RWPE2 (cell line): ENCODE measurements around the gene SH3BP4.
A peak's percentile ranks its signal among the peaks of the same experiment; 100 is the strongest.

Experiments used
- ATAC-seq: fragments of 200-7000 bp; cut with Tn5 transposase; 3 replicates; pipeline ENCODE4 v1.9.1; 2021; ENCODE audit warnings: low read depth
- DNase-seq: peaks from one replicate; pipeline ENCODE4 v3.0.0-alpha.2; 2020; ENCODE audit warnings: low spot score
- H3K27ac ChIP-seq: fragments of 450-650 bp; 2 replicates; pipeline ENCODE4 v1.5.1; 2017; ENCODE audit warnings: mild to moderate bottlenecking; ENCODE audit not compliant: poor library complexity, severe bottlenecking
- H3K27me3 ChIP-seq: fragments of 250-450 bp; sonication (Bioruptor Pico); 2 replicates; pipeline ENCODE4 v1.5.1; 2021; ENCODE audit warnings: mild to moderate bottlenecking, moderate library complexity; ENCODE audit not compliant: insufficient read depth, poor library complexity, severe bottlenecking
- H3K36me3 ChIP-seq: fragments of 250-450 bp; sonication (Bioruptor Pico); 2 replicates; pipeline ENCODE4 v1.5.1; 2020; ENCODE audit warnings: low read depth, mild to moderate bottlenecking, moderate library complexity
- H3K4me1 ChIP-seq: fragments of 250-450 bp; sonication (Bioruptor Pico); 2 replicates; pipeline ENCODE4 v1.5.1; 2021; ENCODE audit warnings: mild to moderate bottlenecking, moderate library complexity; ENCODE audit not compliant: insufficient read depth, poor library complexity, severe bottlenecking
- H3K4me3 ChIP-seq: fragments of 250-450 bp; sonication (Bioruptor Pico); 2 replicates; pipeline ENCODE4 v1.5.1; 2021; ENCODE audit warnings: mild to moderate bottlenecking, moderate library complexity; ENCODE audit not compliant: severe bottlenecking
- H3K9me3 ChIP-seq: fragments of 250-450 bp; sonication (Bioruptor Pico); 2 replicates; pipeline ENCODE4 v1.5.1; 2021; ENCODE audit warnings: mild to moderate bottlenecking, moderate library complexity; ENCODE audit not compliant: severe bottlenecking
- TF ChIP-seq, protein P1 (sequence below): fragments of 450-650 bp; IDR thresholded peaks from one replicate; pipeline ENCODE4 v1.5.1; 2017; ENCODE audit warnings: mild to moderate bottlenecking, moderate library complexity; ENCODE audit not compliant: poor library complexity, severe bottlenecking

Gene SH3BP4

DNA sequence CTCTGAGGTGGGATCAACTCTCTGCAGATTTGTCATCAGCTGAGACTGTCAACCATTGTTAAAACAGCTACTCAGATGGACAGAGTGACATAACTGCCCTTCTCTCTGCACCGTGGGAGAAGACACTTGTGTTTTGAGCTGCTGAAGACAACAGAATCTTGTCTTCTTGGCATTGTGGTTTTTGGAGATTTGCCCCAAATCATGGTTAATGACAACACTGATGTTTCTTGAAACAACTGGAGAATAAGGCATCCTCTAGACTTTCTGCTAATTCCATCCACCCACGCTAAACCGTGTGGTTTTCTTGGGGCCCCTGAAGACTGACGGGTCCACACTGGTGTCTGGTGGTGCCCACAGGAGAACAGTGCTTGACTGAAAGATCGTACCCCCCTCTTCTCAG is 39.5 kb downstream of the SH3BP4 start:
- H3K4me1 ChIP-seq, result peaks cover 37% of the 10 kb centered on the region
- no peak overlapping the region for H3K4me3 ChIP-seq
- peaks cover 31% of the 10 kb centered on the region for H3K36me3 ChIP-seq
- no peaks in the 10 kb centered on the region for H3K27me3 ChIP-seq
- ATAC-seq (no peak), DNase-seq (no peak)
- H3K27ac ChIP-seq, result no peak overlapping the region
- TF ChIP-seq, protein P1, sequence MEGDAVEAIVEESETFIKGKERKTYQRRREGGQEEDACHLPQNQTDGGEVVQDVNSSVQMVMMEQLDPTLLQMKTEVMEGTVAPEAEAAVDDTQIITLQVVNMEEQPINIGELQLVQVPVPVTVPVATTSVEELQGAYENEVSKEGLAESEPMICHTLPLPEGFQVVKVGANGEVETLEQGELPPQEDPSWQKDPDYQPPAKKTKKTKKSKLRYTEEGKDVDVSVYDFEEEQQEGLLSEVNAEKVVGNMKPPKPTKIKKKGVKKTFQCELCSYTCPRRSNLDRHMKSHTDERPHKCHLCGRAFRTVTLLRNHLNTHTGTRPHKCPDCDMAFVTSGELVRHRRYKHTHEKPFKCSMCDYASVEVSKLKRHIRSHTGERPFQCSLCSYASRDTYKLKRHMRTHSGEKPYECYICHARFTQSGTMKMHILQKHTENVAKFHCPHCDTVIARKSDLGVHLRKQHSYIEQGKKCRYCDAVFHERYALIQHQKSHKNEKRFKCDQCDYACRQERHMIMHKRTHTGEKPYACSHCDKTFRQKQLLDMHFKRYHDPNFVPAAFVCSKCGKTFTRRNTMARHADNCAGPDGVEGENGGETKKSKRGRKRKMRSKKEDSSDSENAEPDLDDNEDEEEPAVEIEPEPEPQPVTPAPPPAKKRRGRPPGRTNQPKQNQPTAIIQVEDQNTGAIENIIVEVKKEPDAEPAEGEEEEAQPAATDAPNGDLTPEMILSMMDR, result no peak
- no peaks in the 10 kb centered on the region for H3K9me3 ChIP-seq

DNA sequence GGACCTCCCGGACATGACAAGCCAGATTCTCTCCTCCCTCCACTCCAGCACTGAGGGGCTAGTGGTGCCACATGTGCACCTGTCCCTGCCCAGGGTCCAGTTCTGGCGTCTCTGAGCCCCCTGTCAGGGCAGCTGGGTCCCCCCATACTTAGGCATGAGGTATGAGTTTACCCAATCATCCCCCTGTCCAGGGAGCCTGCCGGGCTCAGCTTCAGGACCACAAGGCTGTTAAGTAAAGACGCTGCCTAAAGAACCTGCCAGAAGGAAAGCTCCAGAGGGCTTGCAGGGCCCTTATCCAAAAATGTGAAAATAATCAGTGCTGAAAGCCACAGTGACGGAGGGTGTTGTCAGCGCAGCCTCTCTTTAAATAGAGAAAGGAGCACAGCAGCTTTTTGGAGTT is 40.0 kb downstream of the SH3BP4 start:
- Histone ChIP-seq H3K4me1 (peaks cover 36% of the 10 kb centered on the region), H3K9me3 (no peaks in the 10 kb centered on the region), H3K27me3 (no peaks in the 10 kb centered on the region), H3K36me3 (peaks cover 32% of the 10 kb centered on the region), H3K27ac (no peak overlapping the region), H3K4me3 (no peak overlapping the region)
- ATAC-seq (no peak), DNase-seq (no peak)
- TF ChIP-seq, protein P1, result no peak

DNA sequence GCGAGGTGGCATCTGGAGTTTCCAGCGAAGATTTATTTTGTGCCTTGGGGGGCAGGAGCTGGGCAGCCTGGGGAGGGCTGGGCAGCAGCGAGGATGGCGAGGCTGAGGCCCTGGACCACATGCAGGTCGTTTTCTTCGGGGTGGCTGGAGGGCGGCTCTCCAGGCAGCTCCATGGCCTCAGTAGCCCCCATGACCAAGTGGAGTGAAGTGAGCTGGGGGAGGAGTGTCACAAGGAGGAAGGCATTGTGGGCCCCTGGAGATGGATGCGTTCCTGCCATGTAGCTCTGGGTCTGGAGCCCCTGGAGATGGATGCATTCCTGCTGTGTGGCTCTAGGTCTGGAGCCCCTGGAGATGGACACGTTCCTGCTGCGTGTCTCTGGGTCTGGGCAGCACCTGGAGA is 40.4 kb downstream of the SH3BP4 start:
- ATAC-seq, result no peak
- peaks cover 31% of the 10 kb centered on the region for H3K36me3 ChIP-seq
- no peak overlapping the region for H3K27ac ChIP-seq
- no peak for DNase-seq
- H3K27me3 ChIP-seq, result no peaks in the 10 kb centered on the region
- TF ChIP-seq, protein P1, result no peak
- no peaks in the 10 kb centered on the region for H3K9me3 ChIP-seq
- no peak overlapping the region for H3K4me3 ChIP-seq
- peaks cover 32% of the 10 kb centered on the region for H3K4me1 ChIP-seq

DNA sequence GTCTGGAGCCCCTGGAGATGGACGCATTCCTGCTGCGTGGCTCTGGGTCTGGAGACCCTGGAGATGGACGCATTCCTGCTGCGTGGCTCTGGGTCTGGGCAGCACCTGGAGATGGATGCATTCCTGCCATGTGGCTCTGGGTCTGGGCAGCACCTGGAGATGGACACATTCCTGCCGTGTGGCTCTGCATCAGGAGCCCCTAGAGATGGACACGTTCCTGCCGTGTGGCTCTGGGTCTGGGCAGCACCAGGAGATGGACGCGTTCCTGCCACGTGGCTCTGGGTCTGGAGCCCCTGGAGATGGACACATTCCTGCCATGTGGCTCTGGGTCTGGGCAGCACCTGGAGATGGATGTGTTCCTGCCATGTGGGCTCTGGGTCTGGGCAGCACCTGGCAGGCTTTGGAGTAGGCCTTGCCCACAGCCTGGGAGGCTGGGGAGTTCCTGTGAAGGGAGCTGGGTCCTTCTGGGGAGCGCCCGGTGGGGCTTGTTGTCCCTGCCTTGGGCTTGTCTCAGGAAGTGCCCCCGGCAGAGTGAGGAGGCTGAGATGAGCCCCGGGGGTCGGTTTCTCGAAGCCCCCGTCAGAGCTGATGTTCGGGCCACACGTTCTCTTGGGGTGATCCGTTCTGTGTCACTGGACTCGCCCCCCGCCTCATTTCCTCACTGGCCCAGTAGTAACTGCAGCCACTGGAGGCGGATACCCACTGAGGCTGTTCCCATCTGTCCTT is 41.0 kb downstream of the SH3BP4 start:
- DNase-seq, result peak; percentile 45
- Histone ChIP-seq H3K27me3 (no peaks in the 10 kb centered on the region), H3K36me3 (peaks cover 26% of the 10 kb centered on the region), H3K9me3 (no peaks in the 10 kb centered on the region), H3K27ac (no peak overlapping the region), H3K4me3 (no peak overlapping the region), H3K4me1 (peaks cover 26% of the 10 kb centered on the region)
- TF ChIP-seq, protein P1, result no peak
- no peak for ATAC-seq

DNA sequence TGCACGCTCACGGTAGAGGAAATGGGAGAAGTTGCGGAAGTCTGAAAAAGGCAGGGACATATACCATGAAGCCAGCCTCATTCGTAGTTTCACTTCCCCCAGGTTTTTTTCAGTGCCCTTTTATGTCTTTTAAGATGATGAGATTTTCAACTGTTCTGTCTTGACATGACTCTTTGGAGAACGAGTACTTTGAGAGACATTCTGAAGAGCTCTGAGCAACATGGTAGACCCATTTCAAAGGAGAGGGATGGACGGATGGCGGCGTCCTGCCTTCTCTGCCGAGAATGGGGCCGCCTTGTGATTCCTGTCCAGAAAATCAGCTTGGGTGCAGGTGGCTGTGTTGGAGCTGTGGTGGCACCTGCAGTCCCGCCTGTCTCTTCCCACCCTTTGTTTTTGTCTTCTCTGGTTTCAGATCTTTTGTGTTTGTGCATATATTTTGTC is 41.7 kb downstream of the SH3BP4 start:
- no peaks in the 10 kb centered on the region for H3K9me3 ChIP-seq
- ATAC-seq (no peak), DNase-seq (no peak)
- TF ChIP-seq, protein P1, result no peak
- peaks cover 18% of the 10 kb centered on the region for H3K4me1 ChIP-seq
- H3K27ac ChIP-seq, result no peak overlapping the region
- H3K36me3 ChIP-seq, result peaks cover 32% of the 10 kb centered on the region
- no peaks in the 10 kb centered on the region for H3K27me3 ChIP-seq
- no peak overlapping the region for H3K4me3 ChIP-seq
